H1 (cell line): ENCODE data around the gene TNF. TPM values are rescaled to one million over a fixed set of nuclear protein-coding genes. Genes with fewer than 3 reads are reported as not detected.

Experiments
- ASH2L ChIP-seq: fragments of 200-600, 300-600 bp; sonication (generic); IDR thresholded peaks from one replicate; pipeline ENCODE4 v1.7.1; 2017; ENCODE audit warnings: low read length
- CREB1 ChIP-seq: IDR thresholded peaks from 2 replicates; pipeline ENCODE4 v1.6.1; 2012; ENCODE audit warnings: inconsistent platforms
- FOSL1 ChIP-seq: IDR thresholded peaks from 2 replicates; pipeline ENCODE4 v1.6.1; 2011; ENCODE audit warnings: mild to moderate bottlenecking, low read depth, low read length, moderate library complexity; ENCODE audit not compliant: insufficient read depth
- GTF2F1 ChIP-seq: IDR thresholded peaks from 2 replicates; pipeline ENCODE4 v1.6.1; 2012; ENCODE audit warnings: low read depth, low read length, improper control_type of control experiment, borderline replicate concordance
- PHF8 ChIP-seq: fragments of 200-600 bp; sonication (generic); conservative IDR thresholded peaks from 2 replicates; pipeline ENCODE4 v1.7.1; 2012; ENCODE audit warnings: low read depth, mild to moderate bottlenecking, inconsistent platforms, low read length, moderate library complexity
- POLR2A ChIP-seq, 2 experiments: IDR thresholded peaks; 1 replicate in 1 of 2; 2 replicates in 1 of 2; pipeline ENCODE4 v1.6.1; 2011; ENCODE audit warnings: low read depth in 2 of 2, low read length in 2 of 2, mild to moderate bottlenecking in 2 of 2; ENCODE audit errors: control extremely low read depth in 1 of 2
- RAD21 ChIP-seq, 2 experiments: IDR thresholded peaks in 1 of 2; conservative IDR thresholded peaks in 1 of 2; 2 replicates each; pipeline ENCODE4 v1.6.1; 2011; ENCODE audit warnings: low read depth in 2 of 2, low read length in 2 of 2, improper control_type of control experiment in 1 of 2, inconsistent platforms in 1 of 2, mild to moderate bottlenecking in 1 of 2, moderate library complexity in 1 of 2
- RFX5 ChIP-seq: IDR thresholded peaks from 2 replicates; pipeline ENCODE4 v1.6.1; 2011; ENCODE audit warnings: low read depth, low read length, improper control_type of control experiment, borderline replicate concordance
- RNF2 ChIP-seq: fragments of 200-900, 300-1000 bp; sonication (generic); IDR thresholded peaks from 2 replicates; pipeline ENCODE4 v1.7.1; 2016; ENCODE audit warnings: borderline replicate concordance, low read depth, mild to moderate bottlenecking, antibody characterized with exemption, low read length; ENCODE audit not compliant: poor library complexity, severe bottlenecking; ENCODE audit errors: missing control alignments
- SIN3A ChIP-seq, 2 experiments: IDR thresholded peaks in 1 of 2; conservative IDR thresholded peaks in 1 of 2; 2 replicates each; pipeline ENCODE4 v1.6.1; 2011 to 2012; ENCODE audit warnings: low read length in 2 of 2, improper control_type of control experiment in 1 of 2, low read depth in 1 of 2, mild to moderate bottlenecking in 1 of 2
- SP1 ChIP-seq: IDR thresholded peaks from 2 replicates; pipeline ENCODE4 v1.6.1; 2011; ENCODE audit warnings: low read depth, low read length
- SP4 ChIP-seq: IDR thresholded peaks from 2 replicates; pipeline ENCODE4 v1.6.1; 2012; ENCODE audit warnings: low read length, inconsistent platforms
- TAF7 ChIP-seq: optimal IDR thresholded peaks from 2 replicates; pipeline ENCODE3; 2011; ENCODE audit warnings: low read depth, mild to moderate bottlenecking, inconsistent platforms, low read length, moderate library complexity, borderline replicate concordance
- polyA plus RNA-seq, 7 experiments: library from polyadenylated mRNA; depleted of rRNA in 3 of 7; stranded (reverse) in 5 of 7; unstranded in 2 of 7; fragments of >200 nt in 5 of 7; fragments of 200-250 nt in 2 of 7; gene quantifications; 1 replicate in 5 of 7; 2 replicates in 1 of 7; 4 replicates in 1 of 7; pipeline versions ENCODE4 v1.2.1 to v1.2.3, GENCODE V29; 2011 to 2013; ENCODE audit warnings: missing spikeins in 2 of 7, mixed read lengths in 2 of 7
- total RNA-seq: library from RNA; stranded (reverse); fragmentation: NEBNext Ultra II Directional; extraction: Animal tissue kit (Norgen Biotek cat#: 25700); gene quantifications from 2 replicates; pipeline ENCODE4 v1.2.1, GENCODE V29; 2021
- TF ChIP-seq, protein P1 (sequence below), 3 experiments: IDR thresholded peaks; 1 replicate in 2 of 3; 2 replicates in 1 of 3; pipeline versions ENCODE4 v1.5.1 to v1.6.1; 2011; ENCODE audit warnings: low read length in 3 of 3, mild to moderate bottlenecking in 3 of 3, inconsistent platforms in 2 of 3, low read depth in 1 of 3, moderate library complexity in 1 of 3; ENCODE audit not compliant: insufficient read depth in 1 of 3; ENCODE audit errors: control extremely low read depth in 1 of 3

Gene TNF
- total and polyA plus RNA-seq, 2 of the 8 experiments (the other 6 are each of a cell fraction or from before 2014, with no cell fraction given) = not detected

DNA sequence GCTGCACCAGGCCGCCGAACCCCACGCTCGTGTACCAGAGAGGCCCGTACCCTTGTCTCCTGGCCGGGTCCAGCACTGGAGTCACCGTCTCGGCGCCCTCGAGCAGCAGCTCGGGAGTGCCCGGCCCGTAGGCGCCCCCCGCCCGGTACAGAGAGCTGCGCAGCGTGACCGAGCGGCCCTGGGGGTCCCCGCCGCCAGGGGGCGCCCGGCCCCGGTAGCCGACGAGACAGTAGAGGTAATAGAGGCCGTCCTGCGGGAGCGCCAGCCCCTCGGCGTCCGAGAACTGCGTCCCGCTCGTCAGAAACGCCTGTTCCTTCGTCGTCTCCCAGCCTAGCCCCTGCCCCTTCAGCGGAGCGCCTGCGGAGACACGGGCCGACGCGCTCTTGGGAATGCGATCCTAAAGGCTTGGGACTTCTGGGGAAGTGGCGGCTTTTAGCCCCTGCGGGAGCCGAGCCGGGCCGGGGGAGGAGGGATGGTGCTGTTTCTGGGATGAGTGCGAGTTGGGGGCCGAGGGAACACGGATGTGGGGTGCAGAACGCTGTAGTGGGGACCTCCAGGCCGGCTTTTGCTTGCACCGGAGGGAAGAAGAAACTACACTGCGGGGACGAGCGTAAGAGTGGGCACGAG lies 5.6 kb downstream of the TNF start (continued):
- TF ChIP-seq RAD21 (IDR thresholded peaks at IDR 0.05 in 1 of 2, conservative IDR thresholded peaks at IDR 0.05 in 1 of 2; ENCODE audit: low read depth in 2 of 2, low read length in 2 of 2) = peak; percentile 39 to 66
- TF ChIP-seq TAF7 = peak; percentile 60
- TF ChIP-seq POLR2A (IDR thresholded peaks at IDR 0.05; ENCODE audit: control extremely low read depth in 1 of 2, low read depth in 2 of 2, low read length in 2 of 2) = 0 out of 3 replicates have a peak, but pooled peaks of 1 of the 2 experiments have one; percentile 18
- peak; percentile 82 for TF ChIP-seq CREB1
- no peak for TF ChIP-seq SP4
- no peak for TF ChIP-seq SP1
- no peak for TF ChIP-seq RNF2
- no peak for TF ChIP-seq FOSL1
- no peak for TF ChIP-seq GTF2F1
- peak; percentile 66 to 70; a peak in 3 of 4 replicates for TF ChIP-seq SIN3A (conservative IDR thresholded peaks at IDR 0.05 in 1 of 2, IDR thresholded peaks at IDR 0.05 in 1 of 2; ENCODE audit: low read depth in 1 of 2, low read length in 2 of 2)
- TF ChIP-seq, protein P1, sequence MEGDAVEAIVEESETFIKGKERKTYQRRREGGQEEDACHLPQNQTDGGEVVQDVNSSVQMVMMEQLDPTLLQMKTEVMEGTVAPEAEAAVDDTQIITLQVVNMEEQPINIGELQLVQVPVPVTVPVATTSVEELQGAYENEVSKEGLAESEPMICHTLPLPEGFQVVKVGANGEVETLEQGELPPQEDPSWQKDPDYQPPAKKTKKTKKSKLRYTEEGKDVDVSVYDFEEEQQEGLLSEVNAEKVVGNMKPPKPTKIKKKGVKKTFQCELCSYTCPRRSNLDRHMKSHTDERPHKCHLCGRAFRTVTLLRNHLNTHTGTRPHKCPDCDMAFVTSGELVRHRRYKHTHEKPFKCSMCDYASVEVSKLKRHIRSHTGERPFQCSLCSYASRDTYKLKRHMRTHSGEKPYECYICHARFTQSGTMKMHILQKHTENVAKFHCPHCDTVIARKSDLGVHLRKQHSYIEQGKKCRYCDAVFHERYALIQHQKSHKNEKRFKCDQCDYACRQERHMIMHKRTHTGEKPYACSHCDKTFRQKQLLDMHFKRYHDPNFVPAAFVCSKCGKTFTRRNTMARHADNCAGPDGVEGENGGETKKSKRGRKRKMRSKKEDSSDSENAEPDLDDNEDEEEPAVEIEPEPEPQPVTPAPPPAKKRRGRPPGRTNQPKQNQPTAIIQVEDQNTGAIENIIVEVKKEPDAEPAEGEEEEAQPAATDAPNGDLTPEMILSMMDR (IDR thresholded peaks at IDR 0.05; ENCODE audit: control extremely low read depth in 1 of 3, insufficient read depth in 1 of 3, low read depth in 1 of 3, low read length in 3 of 3) = peak in 2 of 3 experiments; percentile 89 to 93; a peak in 3 of 4 replicates
- peak; percentile 96 for TF ChIP-seq ASH2L
- no peak for TF ChIP-seq RFX5
- TF ChIP-seq PHF8 = peak; percentile 37; the same call in 1 of the 2 replicates
